Sigmoid colon (tissue), 4 donors: ENCODE results near the gene EEFSEC.

Source experiments
- EP300 ChIP-seq, 4 donors: sonication (generic); formaldehyde crosslinking; IDR thresholded peaks; one replicate each; pipeline ENCODE4 v1.6.1; 2017; ENCODE audit warnings: antibody characterized with exemption in 4 of 4
- POLR2A ChIP-seq, 2 donors: fragments of 450-650 bp; IDR thresholded peaks; one replicate each; pipeline ENCODE4 v1.6.1; 2016; ENCODE audit warnings: antibody characterized with exemption in 2 of 2, mild to moderate bottlenecking in 2 of 2, moderate library complexity in 2 of 2
- POLR2AphosphoS5 ChIP-seq, 4 donors: sonication (generic); formaldehyde crosslinking; IDR thresholded peaks; one replicate each; pipeline ENCODE4 v1.6.1; 2017; ENCODE audit warnings: antibody characterized with exemption in 4 of 4
- TF ChIP-seq, protein P1 (sequence below), 4 experiments: fragments of 450-650 bp in 3 of 4; fragments of 200-600 bp in 1 of 4; IDR thresholded peaks; one replicate each; pipeline ENCODE4 v1.5.1; 2016 to 2019; ENCODE audit warnings: antibody characterized with exemption in 4 of 4, mild to moderate bottlenecking in 3 of 4, moderate library complexity in 2 of 4

DNA sequence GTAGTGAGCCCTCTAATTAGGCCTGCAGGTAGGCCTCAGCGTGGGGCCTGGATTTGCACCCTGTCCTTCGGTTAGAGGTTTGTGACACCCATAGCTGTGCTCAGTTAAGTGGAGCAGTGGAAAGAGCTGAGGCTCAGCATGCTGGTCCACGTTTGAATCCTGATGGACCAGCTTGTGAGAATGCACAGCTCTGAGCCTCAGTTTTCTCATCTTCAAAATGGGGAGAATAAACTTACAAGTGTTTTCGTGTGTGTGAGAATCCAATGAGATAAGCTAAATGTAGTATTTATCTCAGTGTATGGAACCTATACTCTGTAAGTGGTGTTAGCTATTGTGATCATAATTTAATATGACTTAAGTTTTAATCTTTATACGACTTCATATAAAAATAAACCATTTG lies 22.5 kb downstream of the EEFSEC start:
- TF ChIP-seq, protein P1, sequence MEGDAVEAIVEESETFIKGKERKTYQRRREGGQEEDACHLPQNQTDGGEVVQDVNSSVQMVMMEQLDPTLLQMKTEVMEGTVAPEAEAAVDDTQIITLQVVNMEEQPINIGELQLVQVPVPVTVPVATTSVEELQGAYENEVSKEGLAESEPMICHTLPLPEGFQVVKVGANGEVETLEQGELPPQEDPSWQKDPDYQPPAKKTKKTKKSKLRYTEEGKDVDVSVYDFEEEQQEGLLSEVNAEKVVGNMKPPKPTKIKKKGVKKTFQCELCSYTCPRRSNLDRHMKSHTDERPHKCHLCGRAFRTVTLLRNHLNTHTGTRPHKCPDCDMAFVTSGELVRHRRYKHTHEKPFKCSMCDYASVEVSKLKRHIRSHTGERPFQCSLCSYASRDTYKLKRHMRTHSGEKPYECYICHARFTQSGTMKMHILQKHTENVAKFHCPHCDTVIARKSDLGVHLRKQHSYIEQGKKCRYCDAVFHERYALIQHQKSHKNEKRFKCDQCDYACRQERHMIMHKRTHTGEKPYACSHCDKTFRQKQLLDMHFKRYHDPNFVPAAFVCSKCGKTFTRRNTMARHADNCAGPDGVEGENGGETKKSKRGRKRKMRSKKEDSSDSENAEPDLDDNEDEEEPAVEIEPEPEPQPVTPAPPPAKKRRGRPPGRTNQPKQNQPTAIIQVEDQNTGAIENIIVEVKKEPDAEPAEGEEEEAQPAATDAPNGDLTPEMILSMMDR (IDR thresholded peaks at IDR 0.05), result no peak
- TF ChIP-seq EP300 (IDR thresholded peaks at IDR 0.05) (no peak), POLR2A (IDR thresholded peaks at IDR 0.05) (no peak), POLR2AphosphoS5 (IDR thresholded peaks at IDR 0.05) (no peak)
